B cell (primary cell): ENCODE results near the gene FAM177A1. TPM values are rescaled to one million over a fixed set of nuclear protein-coding genes. Genes with fewer than 3 reads are reported as not detected.

Source experiments
- ATAC-seq: fragments of 200-7000 bp; cut with Tn5 transposase; one replicate; pipeline ENCODE4 v1.10.0; 2021; ENCODE audit warnings: low read depth, mild to moderate bottlenecking, moderate number of reproducible peaks, moderate library complexity
- CTCF ChIA-PET: fragments of 350-600 bp; sonication (Branson Sonifier 250); formaldehyde crosslinking; loops from one replicate; lab custom pipeline; 2021; ENCODE audit warnings: antibody characterized with exemption, inconsistent platforms; lab: Charles Lee
- POLR2A ChIA-PET: fragments of 350-600 bp; sonication (Branson Sonifier 250); formaldehyde crosslinking; loops from one replicate; lab custom pipeline; 2021; ENCODE audit warnings: antibody characterized with exemption; lab: Charles Lee
- DNase-seq: peaks from one replicate; pipeline ENCODE4 v3.0.0; 2013
- H2AFZ ChIP-seq: 2 replicates; pipeline ENCODE4 v1.6.1; 2012; ENCODE audit warnings: mild to moderate bottlenecking, low read depth, low read length; ENCODE audit not compliant: insufficient read depth, poor library complexity, severe bottlenecking
- H3K27ac ChIP-seq, 2 donors: 1 replicate in 1 of 2; 2 replicates in 1 of 2; pipeline ENCODE4 v1.5.1; 2012 to 2013; ENCODE audit warnings: low read length in 2 of 2, mild to moderate bottlenecking in 2 of 2, moderate library complexity in 1 of 2
- H3K27me3 ChIP-seq, 4 experiments: fragments of 200-600 bp in 1 of 4; sonication (generic) in 1 of 4; replicated peaks in 1 of 4; 1 replicate in 2 of 4; 2 replicates in 2 of 4; pipeline versions ENCODE4 v1.6.1 to v1.7.0; 2013 to 2016; ENCODE audit warnings: low read length in 3 of 4, mild to moderate bottlenecking in 2 of 4, mixed read lengths in 1 of 4, moderate library complexity in 1 of 4; ENCODE audit not compliant: insufficient read depth in 4 of 4, control insufficient read depth in 3 of 4; ENCODE audit errors: control extremely low read depth in 1 of 4
- H3K36me3 ChIP-seq, 2 experiments: replicated peaks in 1 of 2; 1 replicate in 1 of 2; 2 replicates in 1 of 2; pipeline versions ENCODE4 v1.6.1 to v1.7.1; 2013; ENCODE audit warnings: low read length in 1 of 2; ENCODE audit not compliant: insufficient read depth in 2 of 2, control insufficient read depth in 1 of 2; ENCODE audit errors: control extremely low read depth in 1 of 2, extremely low read depth in 1 of 2
- H3K4me1 ChIP-seq, 2 donors: fragments of 200-600 bp in 1 of 2; sonication (generic) in 1 of 2; 1 replicate in 1 of 2; 2 replicates in 1 of 2; pipeline versions ENCODE4 v1.5.1 to v1.6.1; 2013 to 2017; ENCODE audit warnings: low read length in 2 of 2; ENCODE audit not compliant: control insufficient read depth in 2 of 2, insufficient read depth in 2 of 2
- H3K4me2 ChIP-seq: replicated peaks from 2 replicates; pipeline ENCODE3; 2012; ENCODE audit warnings: mild to moderate bottlenecking, low read depth, low read length; ENCODE audit not compliant: poor library complexity, severe bottlenecking
- H3K4me3 ChIP-seq, 5 experiments: fragments of 200-600 bp in 1 of 5; sonication (generic) in 1 of 5; 1 replicate in 3 of 5; 2 replicates in 2 of 5; pipeline versions ENCODE4 v1.5.1 to v1.7.0; 2011 to 2016; ENCODE audit warnings: low read length in 4 of 5, mild to moderate bottlenecking in 4 of 5, low read depth in 2 of 5, control low read depth in 1 of 5, moderate library complexity in 1 of 5; ENCODE audit not compliant: insufficient read depth in 1 of 5; ENCODE audit errors: control extremely low read depth in 1 of 5, extremely low read depth in 1 of 5
- H3K79me2 ChIP-seq: fragments of 200-600 bp; sonication (generic); one replicate; pipeline ENCODE4 v1.6.0; 2016; ENCODE audit warnings: low read length; ENCODE audit not compliant: control insufficient read depth, insufficient read depth
- H3K9ac ChIP-seq: fragments of 200-600 bp; sonication (generic); 2 replicates; pipeline ENCODE4 v1.6.1; 2017; ENCODE audit warnings: mild to moderate bottlenecking, low read length, moderate library complexity
- H3K9me3 ChIP-seq, 3 donors: one replicate each; pipeline versions ENCODE4 v1.6.1 to v1.7.1; 2013; ENCODE audit warnings: low read length in 2 of 3; ENCODE audit not compliant: control insufficient read depth in 2 of 3, insufficient read depth in 1 of 3; ENCODE audit errors: control extremely low read depth in 1 of 3
- H4K20me1 ChIP-seq: 2 replicates; pipeline ENCODE4 v1.6.0; 2012; ENCODE audit warnings: mild to moderate bottlenecking, low read length; ENCODE audit not compliant: insufficient read depth, control insufficient read depth, poor library complexity, severe bottlenecking
- H3K27ac Mint-ChIP-seq: one replicate; pipeline ENCODE4 v1.8.0; 2021; ENCODE audit warnings: mixed read lengths
- H3K27me3 Mint-ChIP-seq: one replicate; pipeline ENCODE4 v1.8.0; 2021; ENCODE audit warnings: mixed read lengths
- H3K4me1 Mint-ChIP-seq: one replicate; pipeline ENCODE4 v1.8.0; 2021; ENCODE audit warnings: mixed read lengths
- H3K4me3 Mint-ChIP-seq: one replicate; pipeline ENCODE4 v1.8.0; 2021; ENCODE audit warnings: mixed read lengths
- H3K9me3 Mint-ChIP-seq: one replicate; pipeline ENCODE4 v1.8.0; 2022; ENCODE audit warnings: mixed read lengths; ENCODE audit not compliant: insufficient read depth
- CTCF ChIP-seq: fragments of 200-600 bp; IDR thresholded peaks from one replicate; pipeline ENCODE4 v1.8.0; 2022; ENCODE audit warnings: antibody characterized with exemption, mild to moderate bottlenecking
- EZH2 ChIP-seq: IDR thresholded peaks from 2 replicates; pipeline ENCODE4 v1.6.1; 2012; ENCODE audit warnings: borderline replicate concordance, low read depth, mild to moderate bottlenecking, moderate library complexity, low read length; ENCODE audit not compliant: insufficient read depth, poor library complexity, severe bottlenecking
- WGBS: methylation state at CpG from one replicate; pipeline ENCODE4 v1.1.5; 2013; ENCODE audit warnings: missing lambda C conversion rate; ENCODE audit not compliant: insufficient coverage; 5-methylcytosine and 5-hydroxymethylcytosine counted together
- intact Hi-C: fragments of 100-400 bp; cut with micrococcal nuclease; formaldehyde crosslinking; loops from one replicate; pipeline ENCODE4 v1.10.0; 2022
- polyA plus RNA-seq: library from polyadenylated mRNA; depleted of rRNA; stranded (reverse); fragments of >200 nt; gene quantifications from 2 replicates; pipeline ENCODE4 v1.2.3, GENCODE V29; 2012
- total RNA-seq, 2 donors: library from RNA; stranded (reverse); fragments of 120-200 nt in 1 of 2; gene quantifications; 1 replicate in 1 of 2; 2 replicates in 1 of 2; pipeline versions ENCODE4 v1.2.3 to v1.2.4, GENCODE V29; 2013 to 2022

The FAM177A1 gene
- total and polyA plus RNA-seq, 2 donors (not counting 1 experiment from before 2014, with no cell fraction given): 14.3 to 32.1 TPM

GRCh38 chr14:35121887-35122695 lies 76.0 kb downstream of the FAM177A1 start, which contains the start of the genes PPP2R3C and PRORP:
PPP2R3C (minus strand) TSS chr14:35121990; CDS start chr14:35121959, 31 bp downstream.
PRORP (plus strand) TSS chr14:35122552; CDS start chr14:35123246, 694 bp downstream.
- H3K79me2 ChIP-seq: peaks cover 72% of the 10 kb centered on the region
- no peaks in the 10 kb centered on the region for H3K27me3 Mint-ChIP-seq
- ChIA-PET POLR2A (interaction anchor here (1.2 to 3.1 kb wide), 6 partner anchors 76 to 704 kb away, joined by 3 to 30 read pairs (median 7); partner anchors contain the start of genes BRMS1L, FAM177A1, NFKBIA and PSMA6), CTCF (interaction anchor here (0.8 to 1.9 kb wide), 4 partner anchors 139 to 298 kb away, joined by 4 read pairs; partner anchors contain the start of genes BAZ1A and SRP54)
- peak within 1 kb of the TSS; percentile 99 for H3K27ac Mint-ChIP-seq
- peaks cover 0 to 3% of the 10 kb centered on the region in 2 experiments for H3K36me3 ChIP-seq
- H3K4me1 Mint-ChIP-seq: peaks cover 53% of the 10 kb centered on the region
- DNase-seq (peak; percentile 97), ATAC-seq (peak; percentile 89)
- peaks cover 19 to 24% of the 10 kb centered on the region in 2 donors for H3K4me1 ChIP-seq
- H3K9me3 ChIP-seq: no peaks in the 10 kb centered on the region
- H3K27me3 ChIP-seq: no peaks in the 10 kb centered on the region
- peak within 1 kb of the TSS; percentile 94 to 100 for H3K27ac ChIP-seq
- intact Hi-C loops: loop anchor here (1.0 to 5.0 kb wide), 11 partner anchors 76 to 704 kb away; partner anchors contain the start of genes BRMS1L, CFL2, EAPP and FAM177A1
- peak within 1 kb of the TSS; percentile 70 to 97 (median 77) for H3K4me3 ChIP-seq
- TF ChIP-seq EZH2: no peak
- peaks cover 2% of the 10 kb centered on the region for H4K20me1 ChIP-seq
- H3K4me3 Mint-ChIP-seq: peak within 1 kb of the TSS; percentile 100
- peak within 1 kb of the TSS; percentile 76 for H3K4me2 ChIP-seq
- peak within 1 kb of the TSS; percentile 93 for H2AFZ ChIP-seq
- under 1% methylated on average over 53 of the region's 57 CpGs for WGBS
- H3K9me3 Mint-ChIP-seq: no peaks in the 10 kb centered on the region
- H3K9ac ChIP-seq: peak within 1 kb of the TSS; percentile 98

DNA sequence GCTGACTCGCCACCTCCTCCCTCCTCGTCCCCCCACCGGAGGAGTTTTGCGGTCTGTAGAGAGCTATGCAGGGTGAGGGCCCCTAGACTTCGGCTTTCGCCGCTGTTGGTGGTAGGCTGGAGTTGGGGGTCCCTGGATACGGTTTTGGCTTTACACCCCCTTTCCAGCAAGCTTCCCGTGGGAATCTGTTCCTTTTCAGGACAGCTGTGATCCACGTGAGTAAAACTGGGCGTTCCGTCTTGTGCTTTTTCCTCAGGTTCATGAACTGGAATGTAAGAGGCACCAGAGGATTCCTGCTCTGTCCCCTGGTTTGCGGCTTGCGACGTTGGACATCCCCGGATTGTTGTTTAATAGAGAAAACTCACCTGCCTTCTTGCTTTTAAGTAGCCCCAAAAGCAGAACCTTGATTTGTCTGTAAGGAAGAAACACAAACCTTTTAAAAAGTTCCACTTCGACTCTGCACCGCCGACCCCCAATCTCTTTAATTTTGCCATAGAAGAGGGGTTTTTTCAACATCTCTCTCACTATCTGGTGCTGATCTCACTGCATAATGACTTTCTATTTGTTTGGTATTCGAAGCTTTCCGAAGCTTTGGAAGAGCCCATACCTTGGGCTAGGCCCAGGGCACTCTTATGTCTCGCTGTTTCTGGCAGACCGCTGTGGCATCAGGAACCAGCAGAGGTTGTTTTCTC lies 76.8 kb downstream of the FAM177A1 start:
- DNase-seq (no peak), ATAC-seq (no peak)
- Mint-ChIP-seq H3K4me1 (peaks cover 49% of the 10 kb centered on the region), H3K9me3 (no peaks in the 10 kb centered on the region), H3K27me3 (no peaks in the 10 kb centered on the region), H3K4me3 (peak overlapping the region; percentile 100), H3K27ac (peak overlapping the region; percentile 99)
- TF ChIP-seq EZH2 (no peak), CTCF (no peak)
- Histone ChIP-seq H3K9ac (peak overlapping the region; percentile 98), H2AFZ (peak overlapping the region; percentile 93), H3K27ac (peak overlapping the region; percentile 94 to 100), H3K4me1 (peaks cover 19 to 24% of the 10 kb centered on the region in 2 donors), H3K27me3 (no peaks in the 10 kb centered on the region), H3K36me3 (peaks cover 0 to 3% of the 10 kb centered on the region in 2 experiments), H4K20me1 (no peaks in the 10 kb centered on the region), H3K9me3 (no peaks in the 10 kb centered on the region), H3K4me3 (peak overlapping the region; percentile 70 to 97 (median 77)), H3K79me2 (peaks cover 65% of the 10 kb centered on the region), H3K4me2 (peak overlapping the region; percentile 76)
- intact Hi-C loops: loop anchor here (1.0 to 5.0 kb wide), 9 partner anchors 77 to 703 kb away; partner anchors contain the start of genes BRMS1L, EAPP, FAM177A1 and NFKBIA
- CTCF ChIA-PET: interaction anchor here (1.0 to 2.1 kb wide), 6 partner anchors 18 to 298 kb away, joined by 3 to 8 read pairs (median 4); partner anchors contain the start of genes BAZ1A, NFKBIA and SRP54
- POLR2A ChIA-PET: interaction anchor here (1.2 to 3.1 kb wide), 6 partner anchors 77 to 703 kb away, joined by 3 to 30 read pairs (median 7); partner anchors contain the start of genes BRMS1L, FAM177A1, NFKBIA and PSMA6
- WGBS: 17% methylated on average over 10 of the region's 23 CpGs
